NCI-H1092 treated with DMSO at 0.1 percent for 48 hours (cell line): Measurements from ENCODE around the gene EVC2.

Experiments used
- DNase-seq: peaks from one replicate; lab custom pipeline; 2025; lab: John Stamatoyannopoulos, UW

Gene EVC2

GRCh38 chr4:5710961-5711478 lies 2.7 kb upstream of the EVC2 start, which contains the start of gene EVC:
Gene EVC, plus strand, starts transcription at chr4:5711201. Its CDS starts 180 bp downstream, at chr4:5711381.
- no peak for DNase-seq

GRCh38 chr4:5710065-5710960 lies 2.0 kb upstream of the EVC2 start:
- DNase-seq = no peak

DNA sequence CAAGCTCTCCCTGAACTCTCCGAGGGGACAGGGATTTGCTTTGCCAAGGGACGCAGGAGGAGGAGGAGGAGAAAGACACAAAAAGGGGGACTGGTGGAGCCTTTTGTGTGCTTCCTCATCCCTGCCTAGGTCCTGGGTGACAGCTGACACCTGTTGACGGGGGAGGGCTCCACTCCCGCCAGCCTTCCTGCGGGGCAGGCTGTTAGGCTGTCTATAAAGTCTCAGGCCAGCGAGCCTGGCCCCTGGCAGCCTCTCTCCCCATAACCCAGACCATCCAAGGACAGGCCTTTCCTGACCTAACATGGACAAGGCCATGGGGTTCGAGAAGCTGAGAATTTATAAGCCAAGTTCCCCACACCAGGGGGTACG lies 832 bp upstream of the EVC2 start:
- peak; percentile 16 for DNase-seq

GRCh38 chr4:5707778-5708448 lies 446 bp downstream of the EVC2 start:
- DNase-seq = no peak

GRCh38 chr4:5707366-5707765 lies 993 bp downstream of the EVC2 start:
- no peak for DNase-seq

DNA sequence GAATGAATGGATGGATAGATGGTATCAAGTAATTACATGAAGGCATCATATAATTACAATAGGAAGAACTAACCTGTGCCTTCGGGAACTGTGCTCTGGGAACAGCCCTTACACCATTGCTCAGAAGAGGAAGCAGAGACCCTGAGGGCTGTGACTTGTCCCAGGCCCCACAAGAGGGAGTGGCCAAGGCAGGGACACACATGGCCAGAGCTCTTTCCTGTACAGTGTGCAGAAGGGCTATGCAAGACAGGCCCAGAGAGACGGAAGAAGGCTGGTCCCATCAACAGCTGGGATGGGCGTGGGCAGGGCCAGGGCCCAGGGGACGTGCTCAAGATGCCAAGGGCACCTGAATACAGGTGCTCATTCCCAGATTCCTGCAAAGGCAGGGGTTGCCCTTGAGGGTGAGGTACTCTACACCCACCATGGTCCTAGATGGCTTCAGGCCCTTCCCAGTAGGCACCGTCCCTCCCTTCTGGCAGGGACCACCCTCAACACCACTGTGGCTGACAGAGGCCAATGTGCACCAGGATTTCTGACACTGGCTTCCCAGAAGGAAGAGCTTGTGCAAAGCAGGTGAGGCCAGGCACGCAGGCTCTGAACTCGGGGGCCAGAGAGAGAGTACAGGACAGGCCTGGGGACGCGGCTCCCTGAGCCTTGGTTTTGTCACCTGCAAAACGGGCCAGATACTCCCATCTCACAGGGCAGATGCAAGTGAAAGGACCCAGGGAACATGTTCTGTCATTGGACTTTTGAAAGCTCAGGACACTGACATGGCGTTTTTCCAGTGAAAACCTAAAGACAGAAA lies 1.7 kb downstream of the EVC2 start:
- DNase-seq = no peak

GRCh38 chr4:5705647-5706320 lies 2.6 kb downstream of the EVC2 start:
- no peak for DNase-seq

GRCh38 chr4:5704276-5704675 lies 4.1 kb downstream of the EVC2 start:
- DNase-seq = no peak

- DNase-seq = no peak
These were observed 4.5 kb downstream of the EVC2 start for GRCh38 chr4:5703831-5704230.

DNA sequence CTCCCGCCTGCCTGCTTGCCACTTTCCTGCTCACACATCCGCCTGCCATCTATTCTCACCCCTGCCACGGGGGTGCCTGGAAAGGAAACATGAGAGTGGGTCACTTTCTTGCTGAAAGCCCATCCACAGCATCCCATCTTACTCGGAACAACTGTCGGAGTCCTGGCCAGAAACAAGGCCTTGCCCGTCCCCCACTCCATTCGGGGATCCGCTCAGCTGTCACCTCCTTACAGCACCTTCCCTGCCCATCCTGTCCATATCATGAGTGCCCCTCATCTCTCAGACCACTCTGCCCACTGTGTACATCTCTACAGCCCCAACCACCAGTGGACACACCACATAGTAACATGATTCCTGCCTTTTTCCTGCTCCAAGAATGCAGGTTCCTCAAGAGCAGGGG lies 6.4 kb downstream of the EVC2 start:
- DNase-seq = no peak

- DNase-seq = no peak
These were observed 7.9 kb downstream of the EVC2 start for GRCh38 chr4:5700459-5700858.

DNA sequence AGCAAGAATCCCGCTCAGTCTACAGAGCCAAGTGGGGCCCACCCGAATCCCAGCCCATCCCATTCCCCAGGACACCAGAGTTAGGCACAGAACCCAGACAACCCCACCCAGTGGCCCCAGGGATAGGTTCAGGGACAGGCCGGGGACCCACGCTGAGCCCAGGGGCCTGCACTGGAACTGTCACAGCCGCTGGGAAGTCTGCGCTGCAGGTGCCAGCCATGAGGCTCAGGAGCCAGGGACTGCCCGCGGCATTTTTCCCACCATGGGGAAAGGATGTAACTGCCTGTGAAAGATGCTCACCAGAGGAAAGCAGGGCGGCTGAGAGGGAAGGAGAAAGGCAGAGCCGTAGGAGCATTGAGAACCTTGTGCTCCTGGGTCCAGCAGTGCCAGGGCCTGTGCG lies 12.0 kb downstream of the EVC2 start:
- DNase-seq = no peak

DNA sequence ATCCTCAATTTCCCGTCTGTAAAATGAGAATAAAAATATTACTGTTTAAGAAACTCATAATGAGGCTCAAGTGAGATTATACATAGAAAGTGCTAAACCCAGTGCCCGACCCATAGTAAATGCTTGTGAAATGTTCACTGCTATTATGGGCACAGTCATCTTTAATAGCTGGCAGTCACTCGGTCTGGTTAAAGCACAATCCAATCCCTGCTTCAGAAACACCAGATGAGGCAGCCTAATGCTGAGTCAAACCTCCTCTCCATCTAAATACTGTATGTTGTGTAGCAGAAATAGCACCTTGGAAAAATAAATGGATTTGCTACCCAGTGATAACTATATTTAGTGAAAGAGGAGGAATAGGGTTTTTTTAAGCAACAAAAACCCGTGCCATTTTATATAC lies 14.5 kb downstream of the EVC2 start:
- DNase-seq = no peak

GRCh38 chr4:5691491-5692132 lies 16.7 kb downstream of the EVC2 start:
- DNase-seq = no peak

- DNase-seq = no peak
These were observed 19.3 kb downstream of the EVC2 start for GRCh38 chr4:5689065-5689464.

- DNase-seq = no peak
These were observed 22.0 kb downstream of the EVC2 start for GRCh38 chr4:5686338-5686737.

GRCh38 chr4:5685296-5685695 lies 23.1 kb downstream of the EVC2 start:
- DNase-seq = no peak

GRCh38 chr4:5683566-5683965 lies 24.8 kb downstream of the EVC2 start:
- no peak for DNase-seq

GRCh38 chr4:5678977-5679376 lies 29.4 kb downstream of the EVC2 start:
- DNase-seq = no peak

DNA sequence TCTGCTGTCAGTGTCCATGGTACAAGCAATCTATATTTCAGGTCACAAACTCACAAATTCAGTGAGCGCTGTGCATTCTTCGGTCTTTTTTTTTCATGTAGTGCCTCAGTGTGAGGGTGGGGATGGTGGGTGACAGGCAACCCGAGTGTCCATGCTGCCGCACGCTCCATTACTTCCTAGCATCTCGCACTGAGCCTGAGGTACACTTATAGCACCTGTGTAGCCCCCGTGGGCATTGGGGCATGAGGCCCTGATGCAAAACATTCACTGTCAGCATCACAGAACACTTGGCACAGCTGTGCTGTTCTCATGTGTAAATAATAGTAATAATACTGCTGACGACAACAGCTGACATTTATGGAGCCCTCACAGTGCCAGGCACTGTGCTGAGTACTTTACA lies 31.6 kb downstream of the EVC2 start:
- no peak for DNase-seq

DNA sequence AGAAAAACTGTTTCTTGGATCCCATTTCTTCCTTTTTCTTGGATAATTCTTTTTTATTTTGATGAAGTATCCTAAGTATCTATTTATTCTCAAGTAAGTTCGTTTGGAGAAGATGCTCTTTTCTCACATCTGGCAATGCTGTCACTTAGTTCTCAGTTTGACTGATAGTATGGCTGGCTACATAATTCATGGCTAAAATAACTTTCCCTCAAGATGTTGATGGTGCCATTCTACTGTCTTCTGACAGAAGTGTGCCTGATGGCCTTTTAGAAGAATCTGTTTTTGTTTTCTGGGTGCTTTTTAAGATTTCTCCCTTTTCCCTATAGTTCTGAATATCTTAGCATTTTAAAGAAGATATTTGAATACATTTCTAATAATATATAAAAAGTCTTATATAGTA lies 41.6 kb downstream of the EVC2 start:
- DNase-seq = no peak
